ENCODE results near the gene ADAMTSL3. TPM values are rescaled to one million over a fixed set of nuclear protein-coding genes. Genes with fewer than 3 reads are reported as not detected.

Gene ADAMTSL3
- total and polyA plus RNA-seq, 2 of the 4 experiments (the other 2 are of a cell fraction), result under 0.01 to 0.02 TPM

- Histone ChIP-seq H3K79me1 (ENCODE audit: low read depth in 1 of 2, low read length in 2 of 2) (no peaks in the 10 kb centered on the region), H3K23ac (ENCODE audit: low read depth, low read length) (no peak overlapping the region), H3K36me3 (ENCODE audit: control insufficient read depth, insufficient read depth, low read length) (no peaks in the 10 kb centered on the region), H2BK5ac (ENCODE audit: low read depth, low read length, poor library complexity, severe bottlenecking) (no peak overlapping the region), H3K4me1 (ENCODE audit: control insufficient read depth, insufficient read depth, low read length) (peaks cover 4% of the 10 kb centered on the region; the same call in 1 of the 2 replicates), H4K20me1 (ENCODE audit: insufficient read depth, low read length) (no peaks in the 10 kb centered on the region), H2BK20ac (ENCODE audit: low read depth, low read length) (no peak overlapping the region), H2BK15ac (ENCODE audit: low read depth, low read length) (no peak overlapping the region), H3K4me2 (ENCODE audit: low read depth, low read length) (no peak overlapping the region), H3K27me3 (ENCODE audit: control insufficient read depth, insufficient read depth, low read length) (no peaks in the 10 kb centered on the region), H4K8ac (ENCODE audit: low read depth in 2 of 2, low read length in 2 of 2) (no peak overlapping the region), H2AFZ (replicated peaks; ENCODE audit: low read length, poor library complexity) (no peak overlapping the region), H3K27ac (ENCODE audit: insufficient read depth, low read length) (no peak overlapping the region), H3K18ac (ENCODE audit: low read depth, low read length) (no peak overlapping the region), H3K14ac (replicated peaks; ENCODE audit: low read depth, low read length) (no peak overlapping the region), H2BK120ac (ENCODE audit: low read depth, low read length) (no peak overlapping the region), H3K56ac (ENCODE audit: extremely low read depth, insufficient read depth, low read length) (no peak overlapping the region), H4K91ac (ENCODE audit: insufficient read depth, low read depth, low read length) (no peak overlapping the region), H2AK9ac (replicated peaks; ENCODE audit: low read depth, low read length, poor library complexity) (no peak overlapping the region), H3K4ac (ENCODE audit: low read depth, low read length) (no peak overlapping the region), H4K5ac (ENCODE audit: low read depth, low read length) (no peak overlapping the region), H3K4me3 (ENCODE audit: insufficient read depth, low read depth, low read length) (no peak overlapping the region), H3K9me1 (ENCODE audit: insufficient read depth, low read length) (no peaks in the 10 kb centered on the region), H3K9me3 (ENCODE audit: control insufficient read depth, insufficient read depth, low read length) (no peaks in the 10 kb centered on the region), H3K9ac (ENCODE audit: low read depth, low read length) (no peak overlapping the region), H2AK5ac (ENCODE audit: low read depth, low read length) (no peak overlapping the region)
- dilution Hi-C loops (cut with HindIII; ENCODE audit: low sequenced_read_pairs, unreplicated experiment) (no loop called here), in situ Hi-C loops (cut with MboI; ENCODE audit: low sequenced_read_pairs) (no loop called here), intact Hi-C loops (cut with micrococcal nuclease) (no loop called here)
- POLR2A ChIA-PET (ENCODE audit: unreplicated experiment), result no interaction called here
- ATAC-seq (ENCODE audit: low read depth), result no peak
- no CpG with 5 or more reads among the region's 5 CpGs for WGBS, 2 experiments (ENCODE audit: extremely low coverage in 2 of 2, insufficient read length in 1 of 2)
- CTCF ChIA-PET, result interaction anchor here (0.6 kb wide), 1 partner anchor 541 kb away, joined by 3 read pairs; no protein-coding TSS in a partner anchor
- peak; percentile 34 for DNase-seq
- TF ChIP-seq USF2 (IDR thresholded peaks at IDR 0.05; ENCODE audit: low read depth, low read length) (no peak), MAFK (IDR thresholded peaks at IDR 0.05; ENCODE audit: low read depth, low read length) (no peak), CTCF (conservative IDR thresholded peaks at IDR 0.05; ENCODE audit: low read depth, low read length) (no peak), SMC3 (IDR thresholded peaks at IDR 0.05; ENCODE audit: low read depth, low read length) (no peak), RCOR1 (IDR thresholded peaks at IDR 0.05; ENCODE audit: insufficient replicate concordance, low read length) (no peak), FOS (IDR thresholded peaks at IDR 0.05; ENCODE audit: low read depth, low read length) (no peak), CHD1 (IDR thresholded peaks at IDR 0.05; ENCODE audit: low read depth, low read length) (no peak), RAD21 (IDR thresholded peaks at IDR 0.05; ENCODE audit: low read length) (no peak), MXI1 (IDR thresholded peaks at IDR 0.05; ENCODE audit: borderline replicate concordance, low read depth, low read length) (no peak), NFE2L2 (IDR thresholded peaks at IDR 0.05; ENCODE audit: low read depth, low read length) (no peak), MAZ (IDR thresholded peaks at IDR 0.05; ENCODE audit: borderline replicate concordance, low read depth, low read length) (no peak), BHLHE40 (IDR thresholded peaks at IDR 0.05; ENCODE audit: low read depth, low read length) (no peak), CEBPB (IDR thresholded peaks at IDR 0.05; ENCODE audit: low read depth, low read length) (no peak), RFX5 (IDR thresholded peaks at IDR 0.05; ENCODE audit: low read depth, low read length) (no peak), POLR2A (IDR thresholded peaks at IDR 0.05; ENCODE audit: low read depth, low read length) (no peak), ELK1 (IDR thresholded peaks at IDR 0.05; ENCODE audit: borderline replicate concordance, low read depth, low read length) (no peak)
- BruUV-seq (replicated peaks), result no TSS peak
Measured at GRCh38 chr15:83858820-83859505, 205.0 kb downstream of the ADAMTSL3 start.
